Hematopoietic multipotent progenitor cell (in vitro differentiated cells): ENCODE data around the gene ZNF76. TPM values are rescaled to one million over a fixed set of nuclear protein-coding genes. Genes with fewer than 3 reads are reported as not detected.
"Not testable (repeated sequence)": the region's sequence is repeated elsewhere in the genome, so short reads cannot be mapped to it uniquely, and the experiment has no call there.

Source experiments
- DNase-seq, 3 donors: peaks; one replicate each; pipeline ENCODE4 v3.0.0-alpha.2; 2011 to 2015; ENCODE audit warnings: low read depth in 2 of 3, low spot score in 2 of 3
- total RNA-seq: library from RNA; depleted of rRNA; stranded (reverse); fragments of >200 nt; gene quantifications from one replicate; pipeline ENCODE4 v1.2.3, GENCODE V29; 2012

Gene ZNF76
- total RNA-seq, 1 donor = 51.2 TPM

DNA sequence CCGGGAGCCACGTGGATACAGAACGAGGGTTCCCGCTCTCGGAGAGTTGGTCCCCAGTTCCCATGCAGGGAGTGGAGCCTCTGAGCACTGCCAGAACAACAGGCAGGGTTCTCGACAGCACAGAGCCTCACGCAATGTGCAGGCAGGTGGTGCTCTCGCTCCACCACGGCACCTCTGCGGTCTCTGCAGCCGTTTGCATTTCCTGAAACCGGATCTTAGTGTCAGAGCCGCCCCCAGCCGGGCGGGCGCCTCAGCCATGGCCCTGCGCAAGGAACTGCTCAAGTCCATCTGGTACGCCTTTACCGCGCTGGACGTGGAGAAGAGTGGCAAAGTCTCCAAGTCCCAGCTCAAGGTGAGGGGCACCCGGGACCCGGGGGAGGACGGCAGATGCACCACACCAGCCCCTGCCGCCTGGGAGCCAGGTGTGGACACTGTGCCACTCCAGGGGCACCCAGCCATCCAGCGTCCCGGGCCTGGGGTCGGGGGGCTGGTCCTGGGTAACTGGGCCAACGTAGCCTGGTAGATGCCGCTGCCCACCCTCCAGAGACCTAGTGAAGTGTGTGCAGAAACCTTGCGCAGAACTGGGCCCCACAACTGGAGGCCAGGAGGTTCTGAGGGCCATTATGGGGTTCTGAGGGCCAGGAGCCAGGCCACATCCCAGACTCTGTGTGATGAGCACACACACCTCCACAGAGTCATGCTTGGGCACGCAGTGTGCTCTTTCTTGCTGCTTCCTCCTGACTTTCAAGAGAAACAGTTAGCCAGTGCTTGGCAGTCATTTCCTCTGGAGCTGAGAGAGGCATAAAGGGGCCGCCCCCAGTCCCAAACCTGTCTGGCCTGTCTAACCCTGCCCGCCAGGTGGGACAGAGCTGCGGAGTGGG, 38.3 kb downstream of the ZNF76 start, which contains the start of gene DEF6:
TSS of gene DEF6 (plus strand) at position 218 of the 881 bp plus-strand sequence. CDS start at position 257, 39 bp downstream.
- DNase-seq = peak; percentile 72 to 93 (median 89)

DNA sequence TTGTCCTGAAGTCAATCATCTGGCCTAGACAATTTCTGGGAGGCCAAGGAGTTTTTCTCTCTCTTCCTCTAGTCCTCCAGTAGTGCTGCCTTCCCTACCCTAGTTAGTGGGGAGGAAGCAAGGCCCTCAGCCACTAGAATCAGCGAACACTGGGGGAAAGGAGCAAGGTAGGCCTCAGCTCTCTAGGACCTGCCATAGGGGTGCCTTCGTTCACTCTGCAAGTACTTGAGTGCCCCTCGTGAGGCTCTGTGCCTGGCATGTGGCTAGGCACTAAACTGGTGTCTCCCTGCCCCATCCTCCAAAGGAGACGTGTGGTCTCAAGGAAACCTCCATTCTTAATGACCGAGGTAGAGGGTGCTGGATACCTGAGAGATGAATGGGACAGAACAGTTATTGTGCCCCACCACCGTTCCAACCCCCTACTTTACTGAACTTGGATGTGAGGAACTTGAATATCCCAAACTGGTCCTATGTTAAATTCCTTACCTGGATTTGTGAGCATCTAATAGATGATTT, 39.1 kb downstream of the ZNF76 start:
- DNase-seq = no peak

DNA sequence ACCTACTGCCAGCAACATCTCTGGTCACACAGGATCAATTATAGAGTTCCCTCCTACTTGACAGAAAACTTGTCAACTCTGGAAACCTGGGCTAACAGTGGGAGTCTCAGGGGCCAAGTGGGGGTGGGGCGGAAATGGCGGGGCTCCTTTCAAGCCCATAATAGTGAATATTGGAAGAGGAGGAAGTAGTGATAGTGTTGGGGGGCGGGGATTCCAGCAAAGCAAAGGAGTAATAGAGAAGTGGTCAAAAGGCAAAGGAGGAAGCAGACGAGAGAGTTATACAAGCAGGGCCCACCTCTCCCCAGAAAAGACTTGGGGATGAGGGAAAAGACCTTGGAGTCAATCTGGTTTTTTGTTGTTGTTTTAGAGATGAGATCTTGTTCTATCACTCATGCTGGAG, 40.1 kb downstream of the ZNF76 start:
- peak in 2 of 3 donors; percentile 69 to 85 for DNase-seq

DNA sequence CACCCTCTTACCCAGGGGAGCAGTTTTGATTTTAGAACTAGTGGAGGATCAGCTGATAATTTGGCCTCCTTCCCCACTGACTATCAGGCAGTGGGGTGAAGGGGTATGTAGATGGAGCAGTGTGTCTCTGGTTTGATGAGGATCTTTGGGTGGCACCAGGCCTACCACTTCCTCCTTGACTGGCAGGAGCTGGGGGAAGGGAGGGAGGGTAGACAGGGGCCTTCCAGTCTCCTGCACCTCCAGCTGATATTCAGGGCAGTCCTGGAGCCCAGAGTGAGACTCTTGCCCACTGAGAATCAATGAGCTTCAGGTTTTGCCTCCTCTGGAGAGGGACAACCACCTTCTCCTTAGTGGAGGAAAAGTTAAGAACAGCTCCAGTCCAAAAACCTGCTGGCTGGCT, 41.3 kb downstream of the ZNF76 start:
- peak in 1 of 3 donors; percentile 42 for DNase-seq

DNA sequence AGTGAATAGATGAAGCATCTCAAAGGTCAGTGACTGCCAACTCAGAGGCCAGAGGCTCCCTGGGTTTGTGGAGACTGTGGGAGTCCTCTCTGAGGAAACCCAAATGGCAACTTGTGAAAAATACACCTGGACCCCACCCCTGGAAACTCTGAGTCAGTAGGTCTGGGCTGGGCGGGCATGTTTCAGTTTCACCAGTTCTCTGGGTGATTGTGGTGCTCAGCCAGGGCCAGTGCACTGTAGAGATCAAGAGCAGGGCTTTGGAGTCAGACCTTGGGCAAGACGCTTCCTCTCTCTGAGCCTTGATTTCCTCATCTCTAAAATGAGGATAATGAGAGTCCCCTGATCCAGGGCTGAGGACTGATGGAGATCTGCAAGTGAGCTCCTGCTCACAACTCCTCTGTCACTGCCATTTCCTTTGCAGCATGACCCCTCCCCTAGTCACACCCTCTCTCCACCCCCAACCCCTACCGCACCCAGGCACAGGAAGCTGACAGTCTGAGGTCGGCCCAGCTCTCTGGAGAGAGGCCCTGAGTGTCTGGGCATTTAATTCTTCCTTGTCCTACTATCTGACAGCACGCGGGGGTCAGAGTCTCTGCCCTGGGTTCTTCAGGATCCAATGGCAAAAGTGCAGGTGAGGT, 43.2 kb downstream of the ZNF76 start:
- DNase-seq = peak; percentile 65 to 76 (median 72)

DNA sequence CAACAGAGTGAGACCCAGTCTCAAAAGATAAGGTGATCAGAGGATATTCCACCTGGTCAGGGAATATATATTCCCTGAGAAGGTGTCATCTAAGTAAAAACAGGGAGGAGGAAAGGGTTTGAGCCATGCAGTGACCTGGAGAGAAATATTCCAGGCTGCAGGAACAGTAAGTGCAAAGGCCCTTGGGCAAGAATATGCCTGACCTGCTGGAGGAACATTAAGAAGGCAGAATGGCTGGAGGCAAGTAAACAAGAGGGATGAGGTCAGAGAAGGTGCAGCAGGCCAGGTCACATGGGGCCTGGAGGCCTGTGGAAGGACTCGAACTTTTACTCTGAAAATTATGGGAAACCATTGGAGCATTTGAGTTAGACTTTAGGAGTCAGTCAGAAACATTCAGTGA, 44.8 kb downstream of the ZNF76 start:
- DNase-seq = no peak

DNA sequence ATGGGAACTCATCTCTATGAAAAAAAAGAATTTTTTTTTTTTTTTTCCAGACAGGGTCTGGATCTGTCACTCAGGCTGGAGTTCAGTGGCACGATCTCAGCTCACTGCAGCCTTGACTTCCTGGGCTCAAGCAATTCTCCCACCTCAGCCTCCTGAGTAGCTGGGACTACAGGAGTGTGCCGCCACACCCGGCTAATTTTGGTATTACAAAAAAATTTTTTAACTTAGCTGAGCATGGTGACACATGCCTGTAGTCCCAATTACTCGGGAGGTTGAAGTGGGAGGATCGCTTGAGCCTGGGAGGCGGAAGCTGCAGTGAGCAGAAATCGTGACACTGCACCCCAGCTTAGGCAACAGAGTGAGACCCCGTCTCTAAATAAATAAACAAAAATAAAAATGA, 45.6 kb downstream of the ZNF76 start:
- DNase-seq = no peak

DNA sequence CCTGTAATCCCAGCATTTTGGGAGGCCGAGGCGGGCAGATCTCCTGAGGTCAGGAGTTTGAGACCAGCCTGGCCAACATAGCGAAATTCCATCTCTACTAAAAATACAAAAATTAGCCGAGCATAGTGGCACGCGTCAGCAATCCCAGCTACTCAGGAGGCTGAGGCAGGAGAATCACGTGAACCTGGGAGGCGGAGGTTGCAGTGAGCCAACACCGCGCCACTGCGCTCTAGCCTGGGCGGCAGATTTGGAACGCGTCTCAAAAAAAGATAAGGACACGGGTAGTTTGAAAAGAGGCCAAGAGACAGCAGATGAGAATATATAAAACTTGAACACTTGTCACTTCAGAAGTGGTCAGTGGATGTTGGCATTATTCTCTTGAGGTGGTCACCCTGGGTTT, 47.6 kb downstream of the ZNF76 start:
- DNase-seq = not testable (repeated sequence)

DNA sequence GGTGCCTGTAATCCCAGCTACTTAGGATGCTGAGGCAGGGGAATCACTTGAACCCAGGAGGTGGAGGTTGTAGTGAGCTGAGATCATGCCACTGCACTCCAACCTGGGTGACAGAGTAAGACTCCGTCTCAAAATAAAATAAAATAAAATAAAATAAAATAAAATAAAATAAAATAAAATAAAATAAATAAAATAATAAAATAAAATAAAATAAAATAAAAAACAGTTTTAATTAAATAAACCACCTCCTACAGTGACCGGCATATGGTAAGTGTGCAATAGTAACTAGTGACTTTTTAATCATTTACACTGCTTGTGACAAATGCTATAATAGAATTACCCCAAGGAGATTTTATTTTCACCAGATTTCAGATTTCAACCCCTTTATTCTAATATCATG, 49.0 kb downstream of the ZNF76 start:
- DNase-seq = not testable (repeated sequence)

DNA sequence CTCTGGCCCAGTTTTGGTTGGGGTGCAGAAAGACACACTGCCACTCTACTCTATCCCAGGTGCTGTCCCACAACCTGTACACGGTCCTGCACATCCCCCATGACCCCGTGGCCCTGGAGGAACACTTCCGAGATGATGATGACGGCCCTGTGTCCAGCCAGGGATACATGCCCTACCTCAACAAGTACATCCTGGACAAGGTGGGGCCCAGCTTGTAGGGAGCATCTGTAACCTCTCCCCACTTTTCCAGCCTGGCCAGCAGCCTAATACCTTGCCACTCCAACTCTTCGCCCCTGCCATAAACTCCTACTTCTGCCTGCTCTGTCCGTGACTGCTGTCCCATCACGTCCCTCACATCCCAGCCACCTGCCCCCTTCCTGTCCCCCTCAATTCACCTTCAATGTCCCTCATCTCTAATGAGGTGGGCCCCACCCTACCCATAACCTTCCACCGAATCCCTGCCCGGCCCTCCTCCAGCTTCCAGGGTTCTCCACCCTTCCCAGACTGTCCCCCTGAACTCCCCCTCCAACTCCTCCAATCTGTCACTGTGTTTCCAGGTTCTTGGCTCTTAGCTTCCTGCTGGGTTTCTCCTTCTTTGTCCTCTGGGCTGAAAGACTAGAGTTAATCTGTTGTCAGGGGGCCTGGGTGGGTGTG, 50.2 kb downstream of the ZNF76 start:
- no peak for DNase-seq

DNA sequence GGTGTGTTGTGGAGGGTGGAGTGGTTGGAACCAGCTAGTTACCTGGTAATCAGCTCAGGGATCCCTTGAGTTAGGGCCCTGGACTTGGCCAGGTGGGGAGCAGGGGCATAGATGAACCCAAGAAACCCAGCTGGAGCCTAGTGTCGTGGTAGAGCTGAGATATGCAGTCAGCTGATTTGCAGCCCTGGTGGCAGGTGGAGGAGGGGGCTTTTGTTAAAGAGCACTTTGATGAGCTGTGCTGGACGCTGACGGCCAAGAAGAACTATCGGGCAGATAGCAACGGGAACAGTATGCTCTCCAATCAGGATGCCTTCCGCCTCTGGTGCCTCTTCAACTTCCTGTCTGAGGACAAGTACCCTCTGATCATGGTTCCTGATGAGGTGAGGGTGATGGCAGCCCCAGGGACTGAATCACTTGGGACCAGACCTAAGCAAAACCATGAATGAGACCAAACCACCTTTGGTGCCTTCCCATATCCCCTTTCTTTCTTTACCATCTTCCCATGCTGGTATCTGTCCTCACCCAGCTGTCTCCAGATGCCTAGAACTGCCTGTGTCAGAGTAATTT, 50.8 kb downstream of the ZNF76 start:
- no peak for DNase-seq

DNA sequence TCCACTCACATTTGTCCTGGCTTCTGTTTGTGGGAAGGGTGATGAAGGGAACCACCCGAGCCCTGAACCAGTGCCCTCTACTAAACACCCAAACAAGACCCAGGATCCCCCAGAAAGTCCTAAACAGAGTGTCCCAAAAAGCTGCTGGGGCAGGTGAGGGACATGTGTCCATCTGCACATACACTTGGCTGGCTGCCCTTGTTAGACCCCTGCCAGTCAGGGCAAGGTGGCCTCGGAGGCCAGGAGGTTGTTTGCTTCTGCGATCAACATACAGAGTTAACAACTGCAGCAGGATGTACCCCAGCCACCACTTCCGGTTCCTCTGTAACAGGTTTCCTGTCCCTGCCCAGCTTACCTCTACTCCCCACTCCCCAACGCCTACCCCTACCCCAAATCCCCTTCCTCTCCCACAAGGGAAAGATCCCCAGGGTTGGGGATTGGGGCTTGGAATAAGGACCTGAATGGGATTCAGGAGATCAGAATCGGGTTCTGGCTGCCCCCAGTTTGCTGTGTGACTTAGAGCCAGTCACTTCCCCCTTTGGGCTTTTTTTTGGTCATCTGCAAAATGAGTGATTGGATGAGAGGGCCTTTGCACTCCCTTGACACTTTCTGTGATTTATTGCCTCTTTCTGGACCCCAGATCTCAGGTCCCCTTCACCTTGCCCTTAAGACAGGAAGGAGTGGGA, 52.0 kb downstream of the ZNF76 start:
- peak in 2 of 3 donors; percentile 69 to 75 for DNase-seq

DNA sequence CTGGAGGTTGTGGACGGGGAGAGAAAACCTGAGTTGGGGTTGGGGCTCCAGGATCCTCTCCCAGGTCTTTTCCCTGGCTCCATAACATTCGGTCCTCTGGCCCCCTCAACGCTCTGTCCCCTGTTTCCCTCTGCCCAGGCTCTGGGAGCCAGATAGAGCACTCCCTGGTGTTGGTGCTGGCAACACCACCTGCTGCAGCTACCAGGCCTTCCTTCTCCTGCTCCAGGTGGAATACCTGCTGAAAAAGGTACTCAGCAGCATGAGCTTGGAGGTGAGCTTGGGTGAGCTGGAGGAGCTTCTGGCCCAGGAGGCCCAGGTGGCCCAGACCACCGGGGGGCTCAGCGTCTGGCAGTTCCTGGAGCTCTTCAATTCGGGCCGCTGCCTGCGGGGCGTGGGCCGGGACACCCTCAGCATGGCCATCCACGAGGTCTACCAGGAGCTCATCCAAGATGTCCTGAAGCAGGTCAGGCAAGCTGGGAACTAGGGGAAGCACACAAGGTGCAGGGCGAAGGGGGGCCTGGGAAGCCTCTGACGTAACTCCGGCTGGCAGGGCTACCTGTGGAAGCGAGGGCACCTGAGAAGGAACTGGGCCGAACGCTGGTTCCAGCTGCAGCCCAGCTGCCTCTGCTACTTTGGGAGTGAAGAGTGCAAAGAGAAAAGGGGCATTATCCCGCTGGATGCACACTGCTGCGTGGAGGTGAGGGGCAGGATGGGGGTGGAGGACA, 52.7 kb downstream of the ZNF76 start:
- no peak for DNase-seq

DNA sequence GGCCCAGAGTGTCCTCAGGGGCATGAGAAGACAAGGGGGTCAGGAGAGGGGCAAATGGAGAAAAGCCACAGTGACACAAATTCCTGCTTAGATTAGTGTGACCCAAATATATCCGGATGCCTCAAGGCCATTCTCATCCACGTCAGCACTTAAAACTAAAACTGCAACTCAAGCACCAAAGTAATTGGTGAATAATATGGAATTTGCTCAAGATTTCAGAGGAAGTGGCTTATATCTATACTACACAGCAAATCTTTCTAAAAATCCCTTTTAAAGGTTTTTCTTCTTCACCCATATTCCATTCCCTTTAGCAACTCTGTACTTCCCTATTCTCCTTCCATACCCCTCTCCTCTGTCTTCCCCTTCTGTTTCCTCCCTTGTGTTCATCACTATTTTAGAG, 53.3 kb downstream of the ZNF76 start:
- no peak for DNase-seq

DNA sequence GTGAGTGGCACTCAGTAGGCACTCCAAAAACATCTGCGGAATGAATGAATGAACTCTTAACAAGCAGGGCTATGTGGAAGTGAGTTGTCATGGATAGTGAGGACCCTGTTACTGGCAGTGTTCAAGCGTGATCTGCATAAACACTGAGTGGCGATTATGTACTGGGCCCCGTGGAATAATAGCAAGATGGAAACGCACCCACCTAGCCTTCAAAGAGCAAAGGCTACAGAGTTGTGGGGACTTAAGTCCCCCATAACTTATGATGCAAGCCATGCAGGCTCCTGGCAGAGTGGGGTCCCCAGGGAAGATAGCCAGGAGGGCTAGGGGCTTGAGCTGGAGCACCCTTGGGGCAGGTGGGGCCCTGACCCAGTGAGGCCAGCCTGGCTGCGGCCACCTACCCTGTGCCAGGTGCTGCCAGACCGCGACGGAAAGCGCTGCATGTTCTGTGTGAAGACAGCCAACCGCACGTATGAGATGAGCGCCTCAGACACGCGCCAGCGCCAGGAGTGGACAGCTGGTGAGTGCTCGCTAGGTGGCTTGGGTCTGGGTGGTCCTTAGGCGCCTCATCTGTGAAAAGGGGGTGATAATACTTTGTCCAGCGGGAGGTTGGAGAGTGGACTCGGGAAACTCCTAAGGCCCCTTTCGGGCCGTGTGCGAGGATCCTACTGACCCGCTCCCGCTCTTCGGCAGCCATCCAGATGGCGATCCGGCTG, 58.1 kb downstream of the ZNF76 start:
- DNase-seq = no peak

DNA sequence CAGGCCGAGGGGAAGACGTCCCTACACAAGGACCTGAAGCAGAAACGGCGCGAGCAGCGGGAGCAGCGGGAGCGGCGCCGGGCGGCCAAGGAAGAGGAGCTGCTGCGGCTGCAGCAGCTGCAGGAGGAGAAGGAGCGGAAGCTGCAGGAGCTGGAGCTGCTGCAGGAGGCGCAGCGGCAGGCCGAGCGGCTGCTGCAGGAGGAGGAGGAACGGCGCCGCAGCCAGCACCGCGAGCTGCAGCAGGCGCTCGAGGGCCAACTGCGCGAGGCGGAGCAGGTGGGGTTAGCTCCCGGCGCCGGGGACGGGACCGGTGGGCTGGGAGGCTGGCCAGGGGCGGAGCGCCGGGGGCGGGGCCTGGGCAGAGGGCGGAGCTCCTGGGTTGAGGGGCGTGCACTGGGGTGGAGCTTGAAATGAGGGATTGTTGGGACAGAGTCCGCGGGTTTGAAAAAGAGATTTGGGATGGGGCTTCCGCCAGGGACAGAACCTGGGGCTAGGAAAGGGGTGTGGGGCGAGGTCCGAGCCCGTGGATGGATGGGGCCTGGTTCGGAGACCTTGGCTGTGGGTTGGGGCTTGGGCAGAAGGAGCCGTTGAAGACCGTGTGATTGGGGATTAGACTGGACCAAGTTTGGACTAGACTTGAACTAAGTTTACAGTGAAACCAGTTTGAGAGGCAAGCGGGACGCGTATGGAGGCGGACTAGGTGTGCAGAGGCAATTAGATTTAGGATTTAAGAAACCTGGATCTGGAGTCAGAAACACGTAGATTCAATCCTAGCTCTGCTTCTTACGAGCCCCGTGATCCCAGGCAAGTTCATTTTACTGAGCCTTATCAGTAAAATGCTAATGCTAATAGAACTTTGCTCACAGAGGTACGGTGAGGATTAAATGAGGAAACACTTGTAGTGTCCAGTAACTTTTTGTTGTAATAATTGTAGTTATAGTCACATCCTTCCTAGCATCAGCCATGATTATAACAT, 58.9 kb downstream of the ZNF76 start:
- DNase-seq = no peak

DNA sequence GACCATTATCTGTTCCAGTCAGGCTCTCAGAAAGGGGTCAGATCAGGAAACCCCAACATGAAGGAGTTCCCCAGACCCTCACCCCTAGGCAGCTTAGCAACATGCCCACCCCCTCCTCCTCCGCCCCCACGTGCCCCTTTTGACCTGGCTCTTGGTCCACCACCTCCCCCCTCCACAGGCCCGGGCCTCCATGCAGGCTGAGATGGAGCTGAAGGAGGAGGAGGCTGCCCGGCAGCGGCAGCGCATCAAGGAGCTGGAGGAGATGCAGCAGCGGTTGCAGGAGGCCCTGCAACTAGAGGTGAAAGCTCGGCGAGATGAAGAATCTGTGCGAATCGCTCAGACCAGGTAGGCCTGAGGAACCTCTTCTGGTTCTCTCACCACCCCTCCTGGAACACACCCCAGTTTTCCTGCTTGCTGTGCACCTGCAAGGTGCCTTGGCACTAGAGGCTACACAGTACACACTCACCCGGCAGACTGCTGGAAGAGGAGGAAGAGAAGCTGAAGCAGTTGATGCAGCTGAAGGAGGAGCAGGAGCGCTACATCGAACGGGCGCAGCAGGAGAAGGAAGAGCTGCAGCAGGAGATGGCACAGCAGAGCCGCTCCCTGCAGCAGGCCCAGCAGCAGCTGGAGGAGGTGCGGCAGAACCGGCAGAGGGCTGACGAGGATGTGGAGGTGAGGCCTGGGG, 60.0 kb downstream of the ZNF76 start:
- DNase-seq = no peak
